Measurements from ENCODE around the gene REXO5. TPM values are rescaled to one million over a fixed set of nuclear protein-coding genes. Genes with fewer than 3 reads are reported as not detected.

REXO5 gene
- total RNA-seq, 4 donors from 2014 or later = 2.0 to 10.6 (median 6.2) TPM

DNA sequence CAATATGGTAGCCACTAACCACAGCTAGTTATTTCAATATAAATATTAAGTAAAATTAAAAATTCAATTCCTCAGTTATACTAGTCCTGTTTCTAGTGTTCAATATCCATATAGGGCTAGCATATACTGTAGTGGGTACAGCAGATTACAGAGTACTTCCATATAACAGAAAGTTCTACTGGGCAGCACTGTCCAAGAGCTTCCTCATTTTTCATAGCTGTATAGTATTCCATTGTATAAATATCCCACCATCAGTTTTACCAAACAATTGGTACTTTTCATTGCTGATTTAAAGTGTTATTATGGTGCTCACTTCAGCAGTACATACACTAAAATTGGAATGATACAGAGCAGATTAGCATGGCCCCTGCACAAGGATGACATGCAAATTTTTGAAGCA is 22.1 kb upstream of the REXO5 start:
- DNase-seq (ENCODE audit: low spot score in 2 of 2) = no peak
- no peak for TF ChIP-seq CTCF (IDR thresholded peaks at IDR 0.05)
- no peak for TF ChIP-seq POLR2A (IDR thresholded peaks at IDR 0.05)
- no peak overlapping the region for H3K4me3 ChIP-seq (ENCODE audit: low read depth, poor library complexity, severe bottlenecking)
- intact Hi-C loops (cut with DNase I; ENCODE audit: low total_unique reads) = no loop called here

DNA sequence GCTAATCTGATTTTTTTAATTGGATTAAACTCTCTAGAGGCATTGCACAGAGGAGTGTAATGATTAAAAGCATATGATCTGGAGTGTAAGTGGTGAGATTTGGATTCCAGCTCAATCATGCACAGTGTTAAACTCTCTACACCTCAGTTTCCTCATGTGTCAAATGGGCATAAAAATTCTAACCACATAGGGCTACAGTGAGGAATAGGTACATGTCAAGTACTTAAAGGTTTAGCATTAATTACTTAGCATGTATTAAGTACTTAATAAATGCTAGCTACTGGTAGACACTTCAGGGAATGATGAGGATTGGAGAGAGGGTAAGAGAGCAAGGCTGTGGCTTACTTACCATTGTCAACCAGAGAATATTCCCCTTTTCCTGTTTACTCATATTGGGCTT is 17.2 kb upstream of the REXO5 start:
- no peak overlapping the region for H3K4me3 ChIP-seq (ENCODE audit: low read depth, poor library complexity, severe bottlenecking)
- intact Hi-C loops (cut with DNase I; ENCODE audit: low total_unique reads) = no loop called here
- TF ChIP-seq POLR2A (IDR thresholded peaks at IDR 0.05) (no peak), CTCF (IDR thresholded peaks at IDR 0.05) (no peak)
- no peak for DNase-seq (ENCODE audit: low spot score in 2 of 2)

DNA sequence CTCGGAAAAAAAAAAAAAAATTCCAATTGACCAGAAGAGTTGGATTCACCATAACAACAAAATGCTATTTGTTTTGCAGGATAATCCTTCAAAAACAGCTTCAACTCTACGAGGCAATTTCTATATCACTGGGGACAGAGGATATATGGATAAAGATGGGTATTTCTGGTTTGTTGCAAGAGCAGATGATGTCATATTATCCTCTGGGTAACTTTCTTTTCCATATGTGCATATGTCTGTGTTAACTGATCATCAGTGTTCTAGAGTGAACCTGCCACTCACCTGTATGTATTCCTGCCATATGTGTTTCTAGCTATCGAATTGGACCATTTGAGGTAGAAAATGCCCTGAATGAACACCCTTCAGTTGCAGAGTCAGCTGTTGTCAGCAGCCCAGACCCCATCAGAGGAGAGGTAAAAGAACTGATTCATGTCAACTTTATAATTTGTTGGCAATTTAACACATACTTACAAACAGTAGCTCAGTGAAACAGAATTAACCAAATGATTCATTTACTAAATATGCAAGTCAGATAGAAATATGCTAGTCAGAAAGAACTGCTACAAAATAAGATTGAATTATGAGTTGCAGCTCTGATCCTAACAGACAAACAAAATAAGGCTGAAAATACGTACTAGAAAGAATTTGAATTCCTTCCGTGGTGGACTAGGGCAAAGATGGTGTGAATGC is 14.3 kb upstream of the REXO5 start:
- TF ChIP-seq POLR2A (IDR thresholded peaks at IDR 0.05) (no peak), CTCF (IDR thresholded peaks at IDR 0.05) (no peak)
- intact Hi-C loops (cut with DNase I; ENCODE audit: low total_unique reads) = no loop called here
- DNase-seq (ENCODE audit: low spot score in 2 of 2) = no peak
- no peak overlapping the region for H3K4me3 ChIP-seq (ENCODE audit: low read depth, poor library complexity, severe bottlenecking)
- 74 to 75% methylated on average over 5 of the region's 5 CpGs for WGBS, 2 donors

GRCh38 chr16:20798364-20798763 is 8.0 kb upstream of the REXO5 start:
- no peak for DNase-seq (ENCODE audit: low spot score in 2 of 2)
- no peak overlapping the region for H3K4me3 ChIP-seq (ENCODE audit: low read depth, poor library complexity, severe bottlenecking)
- intact Hi-C loops (cut with DNase I; ENCODE audit: low total_unique reads) = no loop called here
- WGBS, 2 donors = 73 to 74% methylated on average over 2 of the region's 2 CpGs
- TF ChIP-seq CTCF (IDR thresholded peaks at IDR 0.05) (no peak), POLR2A (IDR thresholded peaks at IDR 0.05) (no peak)

DNA sequence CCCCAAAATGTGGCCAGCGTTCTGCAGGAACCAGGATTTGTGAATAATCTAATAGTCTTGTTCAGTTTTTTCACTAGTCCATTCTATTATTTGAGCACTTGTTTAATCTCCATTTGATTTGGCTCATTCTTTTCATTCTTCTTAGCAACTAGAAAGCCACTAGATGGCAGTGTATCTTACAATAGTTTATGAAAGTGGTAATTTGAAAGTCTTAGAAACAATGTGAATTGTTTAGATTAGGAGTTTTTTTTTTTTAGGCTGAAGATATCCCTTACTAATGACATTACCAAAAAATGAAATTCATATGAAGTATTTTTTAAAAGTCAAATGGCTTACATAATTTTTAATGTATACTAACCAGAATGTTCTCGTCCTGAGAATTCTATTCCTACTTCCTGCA is 6.7 kb upstream of the REXO5 start:
- 47 to 65% methylated on average over 2 of the region's 2 CpGs for WGBS, 2 donors
- DNase-seq (ENCODE audit: low spot score in 2 of 2) = no peak
- intact Hi-C loops (cut with DNase I; ENCODE audit: low total_unique reads) = no loop called here
- no peak for TF ChIP-seq POLR2A (IDR thresholded peaks at IDR 0.05)
- no peak for TF ChIP-seq CTCF (IDR thresholded peaks at IDR 0.05)
- H3K4me3 ChIP-seq (ENCODE audit: low read depth, poor library complexity, severe bottlenecking) = no peak overlapping the region

DNA sequence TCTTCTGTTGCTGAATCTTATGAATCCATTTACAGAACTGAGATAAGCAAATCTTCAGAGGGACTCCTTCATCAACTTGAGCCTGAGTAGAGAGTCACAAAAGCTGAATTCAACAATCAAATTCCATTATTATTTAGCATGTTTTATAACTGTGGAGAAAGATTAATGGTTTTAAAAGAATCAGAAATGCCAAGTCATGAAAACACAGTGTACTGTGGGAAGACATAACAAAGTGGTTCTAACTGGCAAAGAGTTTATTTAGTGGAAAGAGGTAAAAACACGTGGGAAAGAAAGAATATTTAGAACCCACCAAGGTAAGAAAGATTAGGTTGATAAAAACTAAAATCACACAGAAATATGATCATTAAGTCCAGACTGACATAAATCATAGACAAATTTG is 5.0 kb upstream of the REXO5 start:
- TF ChIP-seq POLR2A (IDR thresholded peaks at IDR 0.05) (no peak), CTCF (IDR thresholded peaks at IDR 0.05) (no peak)
- intact Hi-C loops (cut with DNase I; ENCODE audit: low total_unique reads) = no loop called here
- no peak overlapping the region for H3K4me3 ChIP-seq (ENCODE audit: low read depth, poor library complexity, severe bottlenecking)
- no peak for DNase-seq (ENCODE audit: low spot score in 2 of 2)
- 53 to 67% methylated on average over 1 of the region's 1 CpG for WGBS, 2 donors

All from lower leg skin (tissue), 4 donors.